Calu3 (cell line): ENCODE data around the gene ZNF536. TPM values are rescaled to one million over a fixed set of nuclear protein-coding genes. Genes with fewer than 3 reads are reported as not detected.

ENCODE experiments used
- BruUV-seq: library from RNA; stranded (reverse); fragments of 400-500 nt; replicated peaks from 2 replicates; lab custom pipeline; 2021; lab: Mats Ljungman, UMichigan
- CTCF ChIA-PET: fragments of 300-600 bp; sonication (Branson Sonifier 250); formaldehyde crosslinking; loops from one replicate; lab custom pipeline; 2022; ENCODE audit warnings: antibody characterized with exemption; lab: Charles Lee
- DNase-seq: peaks from one replicate; pipeline ENCODE4 v3.0.0; 2022
- H3K27ac Mint-ChIP-seq: one replicate; pipeline ENCODE4 v1.8.0; 2022; ENCODE audit warnings: mixed read lengths; ENCODE audit not compliant: unreplicated experiment
- H3K27me3 Mint-ChIP-seq: one replicate; pipeline ENCODE4 v1.8.0; 2022; ENCODE audit warnings: mixed read lengths; ENCODE audit not compliant: unreplicated experiment
- H3K36me3 Mint-ChIP-seq: one replicate; pipeline ENCODE4 v1.8.0; 2022; ENCODE audit warnings: mild to moderate bottlenecking, moderate library complexity, mixed read lengths; ENCODE audit not compliant: insufficient read depth, unreplicated experiment
- H3K4me1 Mint-ChIP-seq: one replicate; pipeline ENCODE4 v1.8.0; 2022; ENCODE audit warnings: mild to moderate bottlenecking, low read depth, mixed read lengths; ENCODE audit not compliant: unreplicated experiment
- H3K4me3 Mint-ChIP-seq: one replicate; pipeline ENCODE4 v1.8.0; 2022; ENCODE audit warnings: mild to moderate bottlenecking, low read depth, moderate library complexity, mixed read lengths; ENCODE audit not compliant: unreplicated experiment
- H3K9me3 Mint-ChIP-seq: one replicate; pipeline ENCODE4 v1.8.0; 2022; ENCODE audit warnings: low read depth, mixed read lengths; ENCODE audit not compliant: unreplicated experiment
- intact Hi-C: fragments of 100-400 bp; cut with micrococcal nuclease; formaldehyde crosslinking; loops from one replicate; pipeline ENCODE4 v1.10.0; 2022; ENCODE audit not compliant: unreplicated experiment
- total RNA-seq: library from RNA; stranded (reverse); gene quantifications from 2 replicates; pipeline ENCODE4 v1.2.3, GENCODE V29; 2022
- TF ChIP-seq, protein P1 (sequence below): fragments of 200-600 bp; IDR thresholded peaks from one replicate; pipeline ENCODE4 v1.8.0; 2022; ENCODE audit warnings: antibody characterized with exemption; ENCODE audit not compliant: unreplicated experiment

ZNF536 gene
- total RNA-seq, 1 experiment from 2014 or later: not detected

DNA sequence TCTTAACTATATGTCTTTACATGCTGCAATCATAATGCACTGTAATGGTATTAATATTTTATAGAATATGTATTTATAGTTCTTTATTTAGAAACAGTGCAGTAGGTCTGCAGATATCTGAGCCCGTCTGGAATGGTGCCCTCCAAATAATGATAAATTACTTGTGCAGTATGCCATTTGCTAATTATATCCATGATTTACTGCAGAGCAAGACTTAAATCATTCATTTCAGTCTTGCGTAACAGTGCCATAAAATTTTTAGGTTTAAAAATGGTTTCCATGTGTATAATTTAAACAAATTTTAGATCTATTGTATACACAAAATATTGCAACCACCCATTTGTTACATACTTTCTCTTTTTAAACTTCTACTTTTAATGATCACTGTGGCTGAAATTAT, 175.1 kb downstream of the ZNF536 start:
- no TSS peak for BruUV-seq
- DNase-seq: no peak
- Mint-ChIP-seq H3K9me3 (peaks cover 4% of the 10 kb centered on the region), H3K27me3 (no peaks in the 10 kb centered on the region), H3K4me3 (no peak overlapping the region), H3K36me3 (no peaks in the 10 kb centered on the region), H3K27ac (no peak overlapping the region), H3K4me1 (no peaks in the 10 kb centered on the region)
- CTCF ChIA-PET: interaction anchor here (0.8 kb wide), 1 partner anchor 12 kb away, joined by 3 read pairs; no protein-coding TSS in a partner anchor
- intact Hi-C loops: no loop called here
- TF ChIP-seq, protein P1, sequence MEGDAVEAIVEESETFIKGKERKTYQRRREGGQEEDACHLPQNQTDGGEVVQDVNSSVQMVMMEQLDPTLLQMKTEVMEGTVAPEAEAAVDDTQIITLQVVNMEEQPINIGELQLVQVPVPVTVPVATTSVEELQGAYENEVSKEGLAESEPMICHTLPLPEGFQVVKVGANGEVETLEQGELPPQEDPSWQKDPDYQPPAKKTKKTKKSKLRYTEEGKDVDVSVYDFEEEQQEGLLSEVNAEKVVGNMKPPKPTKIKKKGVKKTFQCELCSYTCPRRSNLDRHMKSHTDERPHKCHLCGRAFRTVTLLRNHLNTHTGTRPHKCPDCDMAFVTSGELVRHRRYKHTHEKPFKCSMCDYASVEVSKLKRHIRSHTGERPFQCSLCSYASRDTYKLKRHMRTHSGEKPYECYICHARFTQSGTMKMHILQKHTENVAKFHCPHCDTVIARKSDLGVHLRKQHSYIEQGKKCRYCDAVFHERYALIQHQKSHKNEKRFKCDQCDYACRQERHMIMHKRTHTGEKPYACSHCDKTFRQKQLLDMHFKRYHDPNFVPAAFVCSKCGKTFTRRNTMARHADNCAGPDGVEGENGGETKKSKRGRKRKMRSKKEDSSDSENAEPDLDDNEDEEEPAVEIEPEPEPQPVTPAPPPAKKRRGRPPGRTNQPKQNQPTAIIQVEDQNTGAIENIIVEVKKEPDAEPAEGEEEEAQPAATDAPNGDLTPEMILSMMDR: no peak

DNA sequence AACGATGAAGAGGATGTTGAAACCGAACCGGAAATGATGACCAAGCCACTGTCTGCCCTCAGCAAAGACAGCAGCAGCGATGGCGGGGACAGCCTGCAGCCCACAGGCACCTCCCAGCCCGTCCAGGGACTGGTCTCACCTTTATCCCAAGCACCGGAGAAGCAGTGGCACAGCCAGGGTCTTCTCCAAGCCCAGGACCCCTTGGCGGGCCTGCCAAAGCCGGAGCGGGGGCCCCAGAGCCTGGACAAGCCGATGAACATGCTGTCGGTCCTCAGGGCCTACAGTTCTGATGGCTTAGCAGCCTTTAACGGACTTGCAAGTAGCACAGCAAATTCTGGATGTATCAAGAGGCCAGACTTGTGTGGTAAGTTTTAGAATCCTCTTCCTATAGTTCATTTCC, 177.0 kb downstream of the ZNF536 start:
- no peaks in the 10 kb centered on the region for H3K36me3 Mint-ChIP-seq
- intact Hi-C loops: no loop called here
- H3K27ac Mint-ChIP-seq: no peak overlapping the region
- TF ChIP-seq, protein P1: no peak
- no peaks in the 10 kb centered on the region for H3K4me1 Mint-ChIP-seq
- BruUV-seq: no TSS peak
- H3K4me3 Mint-ChIP-seq: no peak overlapping the region
- no peak for DNase-seq
- CTCF ChIA-PET: no interaction called here
- H3K27me3 Mint-ChIP-seq: no peaks in the 10 kb centered on the region
- peaks cover 4% of the 10 kb centered on the region for H3K9me3 Mint-ChIP-seq

DNA sequence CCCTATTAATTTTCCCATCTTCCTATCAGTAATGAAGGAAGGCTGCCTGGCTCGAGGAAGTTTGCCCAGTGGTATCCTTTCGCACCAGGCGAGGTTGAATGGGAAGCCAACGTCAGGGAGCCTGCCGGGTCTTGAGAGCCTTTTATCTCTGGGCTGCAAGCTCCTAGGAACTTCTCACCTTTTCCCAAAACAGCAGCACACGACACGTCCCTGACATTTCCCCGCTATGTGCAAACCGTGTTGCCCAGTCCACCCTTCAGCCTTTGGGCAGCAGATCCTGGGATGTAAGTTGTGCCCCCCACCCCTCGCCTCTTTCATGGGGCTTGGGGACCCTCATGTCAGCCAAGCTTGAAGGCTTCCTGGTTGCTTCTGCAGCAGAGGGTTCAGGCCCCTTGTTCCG, 179.1 kb downstream of the ZNF536 start:
- Mint-ChIP-seq H3K36me3 (no peaks in the 10 kb centered on the region), H3K27ac (no peak overlapping the region), H3K27me3 (no peaks in the 10 kb centered on the region), H3K4me1 (no peaks in the 10 kb centered on the region), H3K4me3 (no peak overlapping the region), H3K9me3 (peaks cover 4% of the 10 kb centered on the region)
- intact Hi-C loops: no loop called here
- CTCF ChIA-PET: no interaction called here
- DNase-seq: no peak
- TF ChIP-seq, protein P1: no peak
- no TSS peak for BruUV-seq

DNA sequence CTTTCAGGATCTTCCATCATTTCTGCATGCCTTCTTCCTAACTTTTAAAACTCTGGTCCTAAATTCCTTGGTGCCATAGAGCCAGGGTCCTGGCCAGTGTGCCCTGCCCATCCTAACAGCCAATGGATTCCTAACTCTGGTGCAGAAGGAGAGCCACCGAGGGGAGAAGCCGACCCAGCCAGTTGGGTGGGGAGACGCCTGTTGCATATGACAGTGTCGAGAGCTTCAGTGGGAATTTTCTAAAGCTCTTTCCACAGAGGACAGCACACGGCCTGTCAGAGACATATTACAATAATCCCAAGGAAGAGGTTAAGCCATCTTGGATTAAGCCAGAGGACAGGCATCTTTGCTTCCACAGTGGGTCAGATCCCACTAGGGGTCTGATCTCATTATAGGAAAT, 180.4 kb downstream of the ZNF536 start:
- Mint-ChIP-seq H3K27me3 (no peaks in the 10 kb centered on the region), H3K4me1 (no peaks in the 10 kb centered on the region), H3K36me3 (no peaks in the 10 kb centered on the region), H3K4me3 (no peak overlapping the region), H3K9me3 (peaks cover 4% of the 10 kb centered on the region), H3K27ac (no peak overlapping the region)
- TF ChIP-seq, protein P1: no peak
- DNase-seq: no peak
- CTCF ChIA-PET: no interaction called here
- intact Hi-C loops: no loop called here
- no TSS peak for BruUV-seq
